ENCODE data around the gene BPIFA3. TPM values are rescaled to one million over a fixed set of nuclear protein-coding genes. Genes with fewer than 3 reads are reported as not detected.

Gene BPIFA3
- total RNA-seq, 2 experiments from 2014 or later = not detected

Other genes with a start within 250 kb of the BPIFA3 start
- not detected for gene SUN5, start 212.9 kb upstream of the BPIFA3 start, total RNA-seq
- not detected for gene BPIFB2, start 209.6 kb upstream of the BPIFA3 start, total RNA-seq
- not detected for gene BPIFB6, start 185.7 kb upstream of the BPIFA3 start, total RNA-seq
- not detected for gene BPIFB3, start 163.4 kb upstream of the BPIFA3 start, total RNA-seq
- not detected for gene BPIFB4, start 137.7 kb upstream of the BPIFA3 start, total RNA-seq
- gene BPIFA2, start 49.2 kb upstream of the BPIFA3 start, total RNA-seq = not detected
- not detected for gene BPIFA1, start 18.6 kb downstream of the BPIFA3 start, total RNA-seq
- gene BPIFB1, start 65.9 kb downstream of the BPIFA3 start, total RNA-seq = not detected
- gene CDK5RAP1, start 184.2 kb downstream of the BPIFA3 start, total RNA-seq = 10 to 100 TPM; 30.2 to 33.3 TPM
- gene SNTA1, start 226.4 kb downstream of the BPIFA3 start, total RNA-seq = 1 to 10 TPM; 5.6 to 6.9 TPM